Measurements from ENCODE around the gene APOE. TPM values are rescaled to one million over a fixed set of nuclear protein-coding genes. Genes with fewer than 3 reads are reported as not detected.

The APOE gene
- total and polyA plus RNA-seq, 9 of the 15 experiments (the other 6 are each of a cell fraction or from before 2014, with no cell fraction given): 0.14 to 180 (median 58.1) TPM; not detected in 1

DNA sequence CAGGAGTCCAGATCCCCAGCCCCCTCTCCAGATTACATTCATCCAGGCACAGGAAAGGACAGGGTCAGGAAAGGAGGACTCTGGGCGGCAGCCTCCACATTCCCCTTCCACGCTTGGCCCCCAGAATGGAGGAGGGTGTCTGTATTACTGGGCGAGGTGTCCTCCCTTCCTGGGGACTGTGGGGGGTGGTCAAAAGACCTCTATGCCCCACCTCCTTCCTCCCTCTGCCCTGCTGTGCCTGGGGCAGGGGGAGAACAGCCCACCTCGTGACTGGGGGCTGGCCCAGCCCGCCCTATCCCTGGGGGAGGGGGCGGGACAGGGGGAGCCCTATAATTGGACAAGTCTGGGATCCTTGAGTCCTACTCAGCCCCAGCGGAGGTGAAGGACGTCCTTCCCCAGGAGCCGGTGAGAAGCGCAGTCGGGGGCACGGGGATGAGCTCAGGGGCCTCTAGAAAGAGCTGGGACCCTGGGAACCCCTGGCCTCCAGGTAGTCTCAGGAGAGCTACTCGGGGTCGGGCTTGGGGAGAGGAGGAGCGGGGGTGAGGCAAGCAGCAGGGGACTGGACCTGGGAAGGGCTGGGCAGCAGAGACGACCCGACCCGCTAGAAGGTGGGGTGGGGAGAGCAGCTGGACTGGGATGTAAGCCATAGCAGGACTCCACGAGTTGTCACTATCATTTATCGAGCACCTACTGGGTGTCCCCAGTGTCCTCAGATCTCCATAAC is at the start of gene APOE (continued):
- TF ChIP-seq, protein P1, sequence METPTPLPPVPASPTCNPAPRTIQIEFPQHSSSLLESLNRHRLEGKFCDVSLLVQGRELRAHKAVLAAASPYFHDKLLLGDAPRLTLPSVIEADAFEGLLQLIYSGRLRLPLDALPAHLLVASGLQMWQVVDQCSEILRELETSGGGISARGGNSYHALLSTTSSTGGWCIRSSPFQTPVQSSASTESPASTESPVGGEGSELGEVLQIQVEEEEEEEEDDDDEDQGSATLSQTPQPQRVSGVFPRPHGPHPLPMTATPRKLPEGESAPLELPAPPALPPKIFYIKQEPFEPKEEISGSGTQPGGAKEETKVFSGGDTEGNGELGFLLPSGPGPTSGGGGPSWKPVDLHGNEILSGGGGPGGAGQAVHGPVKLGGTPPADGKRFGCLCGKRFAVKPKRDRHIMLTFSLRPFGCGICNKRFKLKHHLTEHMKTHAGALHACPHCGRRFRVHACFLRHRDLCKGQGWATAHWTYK (CRISPR knock-in tag; IDR thresholded peaks at IDR 0.05): no peak
- TF ChIP-seq BACH1 (tag; IDR thresholded peaks at IDR 0.05): no peak
- TF ChIP-seq ASH1L (IDR thresholded peaks at IDR 0.05; ENCODE audit: borderline replicate concordance, low read depth, partially characterized antibody): no peak
- no peak for TF ChIP-seq MBD1 (CRISPR knock-in tag; IDR thresholded peaks at IDR 0.05)
- no peak for TF ChIP-seq PTTG1 (tag; IDR thresholded peaks at IDR 0.05; ENCODE audit: low read depth)
- TF ChIP-seq ZFP1 (CRISPR knock-in tag; IDR thresholded peaks at IDR 0.05): no peak
- no peak for TF ChIP-seq ZNF766 (CRISPR knock-in tag; conservative IDR thresholded peaks at IDR 0.05)
- no peak for TF ChIP-seq C11orf30 (IDR thresholded peaks at IDR 0.05; ENCODE audit: low read depth)
- TF ChIP-seq POU5F1 (IDR thresholded peaks at IDR 0.05; ENCODE audit: borderline replicate concordance, low read depth, low read length, partially characterized antibody): no peak
- TF ChIP-seq EP400 (IDR thresholded peaks at IDR 0.05): no peak; the same call in none of the 2 replicates
- TF ChIP-seq TFAM (CRISPR knock-in tag; conservative IDR thresholded peaks at IDR 0.05): no peak
- TF ChIP-seq POLR3A (IDR thresholded peaks at IDR 0.05; ENCODE audit: borderline replicate concordance, extremely low read depth, insufficient read depth, insufficient read length): no peak
- no peak for TF ChIP-seq ZEB2 (IDR thresholded peaks at IDR 0.05)
- 0 out of 2 replicates have a peak, but pooled peaks have one; percentile 6 for TF ChIP-seq MAX (CRISPR knock-in tag; IDR thresholded peaks at IDR 0.05)
- no peak for TF ChIP-seq ETV5 (CRISPR knock-in tag; IDR thresholded peaks at IDR 0.05; ENCODE audit: low read depth)
- TF ChIP-seq RAD51 (IDR thresholded peaks at IDR 0.05; ENCODE audit: borderline replicate concordance, low read depth): 0 out of 2 replicates have a peak, but pooled peaks have one; percentile 7
